Measurements from ENCODE around the gene DNAJA3.

Gene DNAJA3

GRCh38 chr16:4433228-4433627 is 7.6 kb downstream of the DNAJA3 start:
- TF ChIP-seq CTCF (IDR thresholded peaks at IDR 0.05; ENCODE audit: insufficient read depth, missing control alignments) = no peak
- no peak for DNase-seq (ENCODE audit: insufficient read length, low spot score)
- FAIRE-seq = no peak

- FAIRE-seq (no peak), DNase-seq (ENCODE audit: insufficient read length, low spot score) (no peak)
- TF ChIP-seq CTCF (IDR thresholded peaks at IDR 0.05; ENCODE audit: insufficient read depth, missing control alignments) = no peak
Measured at GRCh38 chr16:4433914-4434787, 8.5 kb downstream of the DNAJA3 start.

- FAIRE-seq (no peak), DNase-seq (ENCODE audit: insufficient read length, low spot score) (no peak)
- TF ChIP-seq CTCF (IDR thresholded peaks at IDR 0.05; ENCODE audit: insufficient read depth, missing control alignments) = no peak
Measured at GRCh38 chr16:4435337-4436067, 9.8 kb downstream of the DNAJA3 start.

- no peak for FAIRE-seq
- no peak for DNase-seq (ENCODE audit: insufficient read length, low spot score)
- TF ChIP-seq CTCF (IDR thresholded peaks at IDR 0.05; ENCODE audit: insufficient read depth, missing control alignments) = no peak
Measured at GRCh38 chr16:4437366-4437765, 11.7 kb downstream of the DNAJA3 start.

GRCh38 chr16:4442371-4442770 is 16.7 kb downstream of the DNAJA3 start:
- no peak for FAIRE-seq
- DNase-seq (ENCODE audit: insufficient read length, low spot score) = no peak
- no peak for TF ChIP-seq CTCF (IDR thresholded peaks at IDR 0.05; ENCODE audit: insufficient read depth, missing control alignments)

GRCh38 chr16:4443271-4443670 is 17.6 kb downstream of the DNAJA3 start:
- TF ChIP-seq CTCF (IDR thresholded peaks at IDR 0.05; ENCODE audit: insufficient read depth, missing control alignments) = no peak
- FAIRE-seq (no peak), DNase-seq (ENCODE audit: insufficient read length, low spot score) (no peak)

- FAIRE-seq (no peak), DNase-seq (ENCODE audit: insufficient read length, low spot score) (no peak)
- no peak for TF ChIP-seq CTCF (IDR thresholded peaks at IDR 0.05; ENCODE audit: insufficient read depth, missing control alignments)
Measured at GRCh38 chr16:4443986-4444385, 18.3 kb downstream of the DNAJA3 start.

Data from D721Med (cell line).